VCaP (cell line): ENCODE results near the gene CCDC14.

Experiments used
- H3K27ac ChIP-seq: fragments of 450-650 bp; 2 replicates; pipeline ENCODE4 v1.5.1; 2017
- CTCF ChIP-seq: fragments of 450-650 bp; conservative IDR thresholded peaks from 2 replicates; pipeline ENCODE4 v1.5.1; 2017; ENCODE audit warnings: mild to moderate bottlenecking, moderate library complexity

The CCDC14 gene

GRCh38 chr3:123883111-123883510, 77.9 kb downstream of the CCDC14 start:
- no peak overlapping the region for H3K27ac ChIP-seq

GRCh38 chr3:123881771-123882170, 79.3 kb downstream of the CCDC14 start:
- H3K27ac ChIP-seq: no peak overlapping the region
- TF ChIP-seq CTCF: no peak

More at GRCh38 chr3:123883111-123883510, 77.9 kb downstream of the CCDC14 start:
- TF ChIP-seq CTCF: no peak

GRCh38 chr3:123880998-123881561, 79.9 kb downstream of the CCDC14 start:
- TF ChIP-seq CTCF: peak; percentile 61
- no peak overlapping the region for H3K27ac ChIP-seq

GRCh38 chr3:123878807-123879206, 82.2 kb downstream of the CCDC14 start:
- no peak overlapping the region for H3K27ac ChIP-seq
- TF ChIP-seq CTCF: no peak

GRCh38 chr3:123877965-123878364, 83.1 kb downstream of the CCDC14 start:
- no peak overlapping the region for H3K27ac ChIP-seq
- no peak for TF ChIP-seq CTCF

- H3K27ac ChIP-seq: no peak overlapping the region
- TF ChIP-seq CTCF: no peak
Measured at GRCh38 chr3:123877466-123877865, 83.6 kb downstream of the CCDC14 start.

GRCh38 chr3:123876858-123877257, 84.2 kb downstream of the CCDC14 start:
- peak; percentile 39; the same call in 1 of the 2 replicates for TF ChIP-seq CTCF
- no peak overlapping the region for H3K27ac ChIP-seq
